GM21390 (cell line): ENCODE measurements around the gene FCHO1.

Experiments used
- ATAC-seq: cut with Tn5 transposase; IDR thresholded peaks from one replicate; pipeline ENCODE4 v1.9.1; 2021; ENCODE audit not compliant: unreplicated experiment

Gene FCHO1, protein sequence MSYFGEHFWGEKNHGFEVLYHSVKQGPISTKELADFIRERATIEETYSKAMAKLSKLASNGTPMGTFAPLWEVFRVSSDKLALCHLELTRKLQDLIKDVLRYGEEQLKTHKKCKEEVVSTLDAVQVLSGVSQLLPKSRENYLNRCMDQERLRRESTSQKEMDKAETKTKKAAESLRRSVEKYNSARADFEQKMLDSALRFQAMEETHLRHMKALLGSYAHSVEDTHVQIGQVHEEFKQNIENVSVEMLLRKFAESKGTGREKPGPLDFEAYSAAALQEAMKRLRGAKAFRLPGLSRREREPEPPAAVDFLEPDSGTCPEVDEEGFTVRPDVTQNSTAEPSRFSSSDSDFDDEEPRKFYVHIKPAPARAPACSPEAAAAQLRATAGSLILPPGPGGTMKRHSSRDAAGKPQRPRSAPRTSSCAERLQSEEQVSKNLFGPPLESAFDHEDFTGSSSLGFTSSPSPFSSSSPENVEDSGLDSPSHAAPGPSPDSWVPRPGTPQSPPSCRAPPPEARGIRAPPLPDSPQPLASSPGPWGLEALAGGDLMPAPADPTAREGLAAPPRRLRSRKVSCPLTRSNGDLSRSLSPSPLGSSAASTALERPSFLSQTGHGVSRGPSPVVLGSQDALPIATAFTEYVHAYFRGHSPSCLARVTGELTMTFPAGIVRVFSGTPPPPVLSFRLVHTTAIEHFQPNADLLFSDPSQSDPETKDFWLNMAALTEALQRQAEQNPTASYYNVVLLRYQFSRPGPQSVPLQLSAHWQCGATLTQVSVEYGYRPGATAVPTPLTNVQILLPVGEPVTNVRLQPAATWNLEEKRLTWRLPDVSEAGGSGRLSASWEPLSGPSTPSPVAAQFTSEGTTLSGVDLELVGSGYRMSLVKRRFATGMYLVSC

GRCh38 chr19:17751103-17751911 lies at the start of gene FCHO1:
Gene FCHO1, plus strand, starts transcription at chr19:17751477. Its CDS starts 3,688 bp downstream, at chr19:17755165.
- ATAC-seq, result no peak

DNA sequence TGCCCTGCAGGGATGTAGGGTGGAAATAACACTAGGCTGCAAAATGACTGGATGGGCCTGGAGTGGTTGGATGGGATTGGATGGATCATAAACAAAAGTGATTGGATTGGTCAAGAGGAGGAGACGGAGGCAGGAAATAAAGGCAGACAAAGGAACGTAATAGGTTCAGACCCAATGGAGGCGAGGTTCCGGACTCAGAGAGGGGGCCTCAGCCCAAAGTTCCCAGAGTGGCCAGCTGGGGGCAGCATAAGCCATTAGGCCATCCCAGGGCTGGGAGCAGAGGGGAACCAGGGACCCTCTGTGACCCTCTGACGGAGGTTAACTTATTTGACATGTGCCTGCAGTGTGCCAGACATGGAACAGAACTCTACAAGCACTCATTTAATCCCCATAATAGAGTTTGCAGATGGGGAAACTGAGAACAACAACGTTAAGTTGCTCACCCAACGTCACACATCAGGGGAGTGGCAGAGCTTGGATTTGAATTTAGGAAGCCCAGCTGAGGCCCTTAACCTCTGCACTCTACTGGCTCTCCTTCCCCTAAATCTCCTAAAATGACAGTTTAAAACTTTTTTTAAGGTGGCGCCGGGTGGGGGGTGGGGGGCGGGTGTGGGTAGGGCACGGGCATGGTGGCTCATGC lies 47.3 kb upstream of the FCHO1 start:
- no peak for ATAC-seq

GRCh38 chr19:17706750-17707181 lies 44.5 kb upstream of the FCHO1 start:
- no peak for ATAC-seq

DNA sequence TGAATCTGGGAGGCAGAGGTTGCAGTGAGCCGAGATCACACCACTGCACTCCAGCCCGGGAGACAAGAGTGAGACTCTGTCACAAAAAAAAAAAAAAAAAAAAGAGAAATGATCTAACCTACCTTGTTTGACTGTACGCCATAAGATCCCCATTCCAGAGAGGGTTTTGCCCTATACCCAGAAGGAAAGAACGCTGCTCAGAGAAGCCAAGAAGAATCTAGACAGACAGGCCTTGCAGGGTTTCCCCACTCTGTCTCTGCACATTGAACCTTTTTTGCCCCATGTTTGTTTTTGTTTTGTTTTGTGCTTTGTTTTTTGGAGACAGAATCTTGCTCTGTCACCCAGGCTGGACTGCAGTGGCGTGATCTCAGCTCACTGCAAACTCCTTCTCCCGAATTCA lies 39.4 kb upstream of the FCHO1 start:
- no peak for ATAC-seq

DNA sequence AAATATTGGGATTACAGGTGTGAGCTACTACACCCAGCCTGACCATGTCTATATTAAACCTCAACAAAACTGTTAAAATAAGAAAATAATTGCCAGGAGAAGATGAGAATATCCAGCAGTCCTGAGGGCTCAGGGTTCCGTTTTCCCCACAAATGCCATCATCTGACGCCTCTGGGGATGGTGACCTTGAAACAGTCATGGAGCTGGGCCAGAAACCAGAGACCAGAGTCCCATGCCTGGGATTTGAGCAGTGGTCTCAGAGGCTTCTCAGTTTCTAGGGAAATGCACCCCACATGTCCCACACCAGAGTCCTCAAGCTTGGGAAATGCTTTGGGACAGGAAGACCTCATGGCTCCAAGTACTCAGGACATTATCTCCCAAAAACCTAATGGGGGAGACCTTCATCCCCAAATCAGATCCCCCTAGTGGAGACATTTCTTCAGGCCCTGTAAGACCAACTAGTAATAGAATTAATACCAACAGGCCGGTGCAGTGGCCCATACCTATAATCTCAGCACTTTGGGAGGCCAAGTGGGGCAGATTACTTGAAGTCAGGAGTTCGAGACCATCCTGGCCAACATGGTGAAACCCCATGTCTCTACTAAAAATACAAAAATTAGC lies 34.9 kb upstream of the FCHO1 start:
- ATAC-seq, result no peak

GRCh38 chr19:17718550-17718946 lies 32.7 kb upstream of the FCHO1 start:
- no peak for ATAC-seq

DNA sequence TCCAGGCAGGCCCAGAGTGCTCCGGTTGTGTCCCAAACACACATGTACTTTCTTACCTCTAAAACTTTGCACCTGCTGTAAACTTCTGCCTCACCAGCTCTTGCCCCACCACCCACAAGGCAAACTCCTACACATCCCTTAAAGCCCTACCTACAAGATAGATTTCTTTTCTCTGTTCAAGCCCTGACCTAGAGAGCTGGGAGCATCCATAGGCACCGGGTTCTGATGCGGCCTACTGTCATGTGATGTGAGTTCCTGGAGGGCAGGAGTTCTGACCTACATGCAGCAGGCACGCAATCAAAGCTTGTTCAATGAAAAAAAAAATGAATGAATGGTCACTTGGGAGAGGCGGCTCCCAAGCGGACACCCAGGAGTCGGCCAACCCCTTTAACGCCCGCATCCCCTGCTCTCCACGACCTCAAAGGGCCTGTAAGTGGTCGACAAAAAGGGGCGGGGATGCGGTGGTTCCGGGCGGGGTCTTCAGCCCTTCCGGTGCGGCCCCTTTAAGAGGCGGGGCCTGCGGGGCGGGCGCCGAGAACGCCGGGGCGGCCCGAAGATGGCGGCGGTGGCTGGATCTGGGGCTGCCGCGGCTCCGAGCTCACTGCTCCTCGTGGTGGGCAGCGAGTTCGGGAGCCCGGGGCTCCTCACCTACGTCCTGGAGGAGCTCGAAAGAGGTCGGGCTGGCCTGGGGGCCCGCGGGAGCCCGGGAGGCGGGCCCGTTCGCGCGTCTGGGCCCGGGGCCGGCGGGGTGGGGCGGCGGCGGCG lies 32.1 kb upstream of the FCHO1 start, which contains the start of gene MAP1S:
TSS of gene MAP1S (plus strand) at position 534 of the 765 bp plus-strand sequence. CDS start at position 557, 23 bp downstream.
- peak; percentile 63 for ATAC-seq

DNA sequence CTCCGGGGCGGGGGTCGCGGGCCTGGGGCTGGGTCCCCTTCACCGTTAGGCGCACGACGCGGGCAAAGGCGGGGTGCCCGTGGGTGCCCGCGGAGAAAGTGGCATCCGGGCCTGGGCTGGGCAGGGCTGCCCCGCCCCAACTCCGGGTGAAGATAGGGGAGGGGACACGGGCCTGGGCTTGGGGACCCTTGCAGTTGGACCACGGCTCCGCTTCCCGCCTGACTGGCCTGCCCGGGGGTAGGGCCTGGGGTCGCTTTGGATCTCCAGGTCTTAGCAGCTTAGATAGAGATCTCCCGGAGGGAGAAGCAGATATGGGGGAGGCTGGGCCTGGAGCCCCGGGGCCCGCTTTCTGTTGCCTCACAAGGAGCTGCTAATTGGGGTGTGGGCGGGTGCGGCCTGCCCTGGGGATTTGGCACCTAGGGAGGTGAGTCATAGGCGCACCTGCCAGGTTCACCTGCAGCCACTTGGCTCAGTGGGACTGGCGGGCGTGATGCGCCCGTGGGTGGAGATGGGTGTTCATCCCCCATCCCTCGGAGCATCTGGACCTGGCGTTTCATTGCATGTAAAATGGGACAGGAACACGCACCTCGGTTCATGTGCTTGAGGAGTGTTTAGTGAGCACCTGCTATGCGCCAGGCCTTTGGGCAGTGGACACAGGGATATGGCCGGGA lies 31.4 kb upstream of the FCHO1 start:
- peak; percentile 18 for ATAC-seq

- no peak for ATAC-seq
Measured at GRCh38 chr19:17720440-17720839, 30.8 kb upstream of the FCHO1 start.

GRCh38 chr19:17721111-17721628 lies 30.1 kb upstream of the FCHO1 start:
- ATAC-seq, result no peak

- ATAC-seq, result no peak
Measured at GRCh38 chr19:17721821-17722220, 29.5 kb upstream of the FCHO1 start.

DNA sequence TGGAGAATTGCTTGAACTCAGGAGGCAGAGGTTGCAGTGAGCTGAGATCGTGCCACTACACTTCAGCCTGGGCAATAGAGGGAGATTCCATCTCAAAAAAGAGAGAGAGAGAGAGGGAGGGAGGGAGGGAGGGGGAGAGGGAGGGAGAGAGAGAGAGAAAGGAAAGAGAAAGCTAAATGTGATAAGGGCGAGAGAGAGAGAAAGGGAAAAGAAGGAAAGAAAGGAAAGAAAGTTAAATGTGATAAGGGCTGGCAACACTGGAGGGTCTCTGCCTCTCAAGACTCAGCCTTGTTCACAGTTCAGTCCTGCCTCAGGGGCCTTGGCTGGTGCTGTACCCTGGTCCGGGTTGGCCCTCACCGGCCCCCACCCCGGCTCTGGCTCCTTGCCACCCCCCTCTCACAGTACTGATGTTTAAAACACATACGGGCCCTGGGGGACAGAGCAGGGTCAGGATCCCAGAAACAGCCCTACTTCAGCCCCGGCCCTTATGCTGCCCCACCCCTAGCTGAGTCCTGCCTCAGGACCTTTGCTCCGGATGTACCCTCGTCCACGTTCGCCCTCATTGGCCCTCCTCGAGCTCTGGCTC lies 28.5 kb upstream of the FCHO1 start:
- ATAC-seq, result no peak

DNA sequence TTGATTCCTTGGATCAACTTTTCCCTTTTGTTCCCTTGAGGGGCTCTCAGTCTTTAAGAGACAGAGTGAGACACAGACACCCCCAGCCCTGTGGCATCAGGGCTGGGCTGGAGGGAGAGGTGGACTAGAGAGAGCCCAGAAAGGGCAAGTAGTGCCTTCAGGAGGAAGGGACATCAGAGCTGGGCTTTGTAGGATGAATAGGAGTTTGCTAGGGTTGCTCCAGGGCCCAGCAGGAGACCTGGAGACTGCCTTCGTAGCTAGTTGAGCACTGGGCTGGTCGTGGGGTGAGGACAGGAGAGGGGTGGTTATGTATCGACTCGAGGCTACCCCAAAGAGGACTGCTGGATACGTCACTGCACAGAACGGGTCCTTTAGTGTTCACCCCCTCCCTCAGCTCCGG lies 26.6 kb upstream of the FCHO1 start:
- ATAC-seq, result no peak

DNA sequence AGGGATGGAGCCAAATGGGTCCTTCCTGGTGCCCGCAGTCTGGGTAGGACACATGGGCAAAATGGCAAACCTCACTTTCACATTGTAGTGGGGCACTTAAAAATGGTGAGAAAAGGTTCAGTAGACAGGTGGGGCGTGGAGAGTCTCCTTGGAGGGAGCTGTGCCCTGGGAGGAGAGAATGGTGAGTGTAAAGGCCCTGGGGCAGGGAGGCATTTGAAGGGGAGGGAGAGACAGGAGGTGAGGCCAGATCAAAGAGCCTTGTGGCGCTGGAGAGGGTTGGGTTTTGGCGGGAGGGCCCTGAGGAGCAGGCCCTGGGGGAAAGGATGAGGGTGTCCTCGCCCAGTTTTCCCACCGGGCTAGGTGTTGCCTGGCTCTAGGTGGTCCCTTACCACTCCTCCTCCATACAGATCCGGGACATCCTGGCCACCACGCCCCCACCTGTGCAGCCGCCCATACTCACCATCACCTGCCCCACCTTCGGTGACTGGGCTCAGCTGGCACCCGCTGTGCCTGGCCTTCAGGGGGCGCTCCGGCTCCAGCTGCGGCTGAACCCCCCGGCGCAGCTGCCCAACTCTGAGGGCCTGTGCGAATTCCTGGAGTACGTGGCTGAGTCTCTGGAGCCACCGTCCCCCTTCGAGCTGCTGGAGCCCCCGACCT lies 25.7 kb upstream of the FCHO1 start:
- ATAC-seq, result no peak

GRCh38 chr19:17726136-17726741 lies 25.0 kb upstream of the FCHO1 start:
- ATAC-seq, result no peak

- no peak for ATAC-seq
Measured at GRCh38 chr19:17726964-17727773, 24.1 kb upstream of the FCHO1 start.
